Vagina (tissue), 2 donors: ENCODE data around the gene ATG5. TPM values are rescaled to one million over a fixed set of nuclear protein-coding genes. Genes with fewer than 3 reads are reported as not detected.
A peak's percentile ranks its signal among the peaks of the same experiment; 100 is the strongest.

Experiments used
- DNase-seq, 2 donors: peaks; one replicate each; pipeline ENCODE4 v3.0.0-alpha.2; 2017; ENCODE audit errors: extremely low spot score in 2 of 2
- H3K27ac ChIP-seq: fragments of 200-600 bp; sonication (generic); one replicate; pipeline ENCODE4 v1.5.1; 2019
- H3K27me3 ChIP-seq: fragments of 200-600 bp; sonication (generic); one replicate; pipeline ENCODE4 v1.5.1; 2019
- H3K36me3 ChIP-seq, 2 donors: fragments of 200-600 bp; sonication (generic); one replicate each; pipeline ENCODE4 v1.5.1; 2017 to 2019
- H3K4me1 ChIP-seq: fragments of 200-600 bp; sonication (generic); one replicate; pipeline ENCODE4 v1.5.1; 2019
- H3K4me3 ChIP-seq, 2 donors: fragments of 200-600 bp; sonication (generic); 1 replicate in 1 of 2; 2 replicates in 1 of 2; pipeline ENCODE4 v1.5.1; 2016 to 2019
- H3K9me3 ChIP-seq: fragments of 200-600 bp; sonication (generic); one replicate; pipeline ENCODE4 v1.5.1; 2019
- POLR2A ChIP-seq, 2 donors: fragments of 450-650 bp; IDR thresholded peaks; one replicate each; pipeline ENCODE4 v1.6.1; 2017; ENCODE audit warnings: antibody characterized with exemption in 2 of 2, mild to moderate bottlenecking in 2 of 2, moderate library complexity in 2 of 2
- POLR2AphosphoS5 ChIP-seq, 2 donors: sonication (generic); formaldehyde crosslinking; IDR thresholded peaks; one replicate each; pipeline ENCODE4 v1.9.0; 2017; ENCODE audit warnings: antibody characterized with exemption in 2 of 2, mild to moderate bottlenecking in 2 of 2, low read depth in 1 of 2; ENCODE audit not compliant: insufficient read depth in 1 of 2
- intact Hi-C: fragments of 100-400 bp; cut with DNase I; formaldehyde crosslinking; loops from one replicate; pipeline ENCODE4 v1.15.1; 2023
- total RNA-seq: library from RNA; depleted of rRNA; stranded (reverse); fragments of >200 nt; gene quantifications from one replicate; pipeline ENCODE4 v1.2.3, GENCODE V29; 2016
- TF ChIP-seq, protein P1 (sequence below), 3 experiments: fragments of 450-650 bp in 2 of 3; fragments of 200-600 bp in 1 of 3; sonication (generic) in 1 of 3; IDR thresholded peaks; one replicate each; pipeline ENCODE4 v1.5.1; 2017 to 2019; ENCODE audit warnings: antibody characterized with exemption in 3 of 3, mild to moderate bottlenecking in 2 of 3, moderate library complexity in 2 of 3

Gene ATG5
- total RNA-seq, 1 donor from 2014 or later: 37.1 TPM

DNA sequence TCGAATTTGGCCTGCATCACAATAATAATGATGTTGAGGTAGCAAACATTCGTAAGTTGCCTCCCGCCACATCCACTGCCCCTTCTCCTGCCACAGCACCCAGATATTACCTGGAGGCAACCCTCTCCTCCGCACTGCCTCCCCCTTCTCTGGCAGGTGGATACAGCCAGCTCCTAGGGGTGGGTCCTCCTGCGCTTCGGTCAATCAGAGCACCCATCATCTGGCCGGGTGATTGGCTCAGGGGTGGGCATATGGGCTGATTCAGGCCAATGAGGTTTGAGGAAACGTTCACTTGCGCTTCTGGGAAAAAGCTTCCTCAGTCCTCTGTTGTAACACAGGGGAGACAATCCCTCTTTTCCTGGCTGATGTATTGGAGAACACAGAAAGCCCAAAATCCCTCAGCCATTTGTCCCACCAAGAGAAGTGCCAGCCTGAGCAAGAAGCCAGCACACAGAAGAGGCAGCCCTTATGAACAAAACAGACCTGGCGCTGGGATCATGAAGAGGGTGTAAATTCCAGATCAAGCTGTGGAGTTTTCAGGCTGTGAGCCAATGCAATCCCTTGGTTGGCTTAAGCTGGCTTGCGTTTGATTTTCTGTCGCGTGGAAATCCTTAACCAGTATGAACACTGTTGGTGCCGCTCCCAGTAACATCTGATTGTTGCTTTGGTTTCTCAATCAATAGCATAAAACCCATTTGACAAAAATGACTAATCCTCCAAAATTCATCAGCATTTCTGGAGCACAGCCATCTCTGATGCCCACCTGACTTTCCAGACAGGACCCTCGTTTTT is 157.3 kb downstream of the ATG5 start:
- no peaks in the 10 kb centered on the region for H3K4me1 ChIP-seq
- no peak for DNase-seq
- TF ChIP-seq POLR2A (IDR thresholded peaks at IDR 0.05) (no peak), POLR2AphosphoS5 (IDR thresholded peaks at IDR 0.05; ENCODE audit: insufficient read depth in 1 of 2, low read depth in 1 of 2) (no peak)
- TF ChIP-seq, protein P1, sequence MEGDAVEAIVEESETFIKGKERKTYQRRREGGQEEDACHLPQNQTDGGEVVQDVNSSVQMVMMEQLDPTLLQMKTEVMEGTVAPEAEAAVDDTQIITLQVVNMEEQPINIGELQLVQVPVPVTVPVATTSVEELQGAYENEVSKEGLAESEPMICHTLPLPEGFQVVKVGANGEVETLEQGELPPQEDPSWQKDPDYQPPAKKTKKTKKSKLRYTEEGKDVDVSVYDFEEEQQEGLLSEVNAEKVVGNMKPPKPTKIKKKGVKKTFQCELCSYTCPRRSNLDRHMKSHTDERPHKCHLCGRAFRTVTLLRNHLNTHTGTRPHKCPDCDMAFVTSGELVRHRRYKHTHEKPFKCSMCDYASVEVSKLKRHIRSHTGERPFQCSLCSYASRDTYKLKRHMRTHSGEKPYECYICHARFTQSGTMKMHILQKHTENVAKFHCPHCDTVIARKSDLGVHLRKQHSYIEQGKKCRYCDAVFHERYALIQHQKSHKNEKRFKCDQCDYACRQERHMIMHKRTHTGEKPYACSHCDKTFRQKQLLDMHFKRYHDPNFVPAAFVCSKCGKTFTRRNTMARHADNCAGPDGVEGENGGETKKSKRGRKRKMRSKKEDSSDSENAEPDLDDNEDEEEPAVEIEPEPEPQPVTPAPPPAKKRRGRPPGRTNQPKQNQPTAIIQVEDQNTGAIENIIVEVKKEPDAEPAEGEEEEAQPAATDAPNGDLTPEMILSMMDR (IDR thresholded peaks at IDR 0.05): no peak
- intact Hi-C loops: no loop called here
- no peaks in the 10 kb centered on the region for H3K36me3 ChIP-seq
- no peak overlapping the region for H3K27ac ChIP-seq
- H3K27me3 ChIP-seq: no peaks in the 10 kb centered on the region
- no peaks in the 10 kb centered on the region for H3K9me3 ChIP-seq
- H3K4me3 ChIP-seq: no peak overlapping the region

DNA sequence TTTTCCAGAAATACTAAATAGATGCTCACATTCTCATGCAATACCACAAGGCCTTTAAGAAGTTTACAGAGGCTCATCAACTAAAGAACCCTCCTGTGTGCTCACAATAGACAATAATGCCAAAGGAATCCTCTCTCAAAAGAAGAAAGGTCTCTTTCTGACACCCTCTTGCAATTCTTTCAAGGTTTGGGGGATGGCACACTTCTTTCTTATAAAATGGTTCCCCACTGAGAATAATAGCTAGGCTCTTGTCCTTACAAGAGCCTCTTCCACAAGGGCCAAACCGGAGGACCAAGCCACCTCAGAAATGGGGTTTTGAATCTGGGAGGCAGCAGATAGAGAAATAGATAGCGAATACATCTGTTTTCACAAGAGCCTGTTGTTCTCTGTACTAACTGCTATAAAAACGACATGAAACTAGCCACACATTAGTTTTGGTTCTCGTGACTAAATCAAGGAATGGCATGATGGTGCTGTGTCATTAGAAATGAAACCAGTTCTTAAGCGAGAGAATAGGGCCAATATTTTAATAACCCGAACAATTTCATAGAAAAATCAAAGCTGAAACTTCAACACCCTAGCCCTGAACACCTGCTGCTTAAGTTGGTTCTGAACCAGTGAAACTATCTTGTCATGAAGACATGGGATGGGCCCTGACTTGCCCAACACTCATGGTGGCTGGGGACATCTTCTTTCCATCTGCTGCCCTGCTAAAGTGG is 158.3 kb downstream of the ATG5 start:
- H3K4me3 ChIP-seq: no peak overlapping the region
- no peak for DNase-seq
- no peak for TF ChIP-seq POLR2AphosphoS5 (IDR thresholded peaks at IDR 0.05; ENCODE audit: insufficient read depth in 1 of 2, low read depth in 1 of 2)
- TF ChIP-seq, protein P1 (IDR thresholded peaks at IDR 0.05): no peak
- intact Hi-C loops: no loop called here
- no peaks in the 10 kb centered on the region for H3K4me1 ChIP-seq
- no peaks in the 10 kb centered on the region for H3K36me3 ChIP-seq
- H3K9me3 ChIP-seq: no peaks in the 10 kb centered on the region
- H3K27me3 ChIP-seq: no peaks in the 10 kb centered on the region
- no peak overlapping the region for H3K27ac ChIP-seq

DNA sequence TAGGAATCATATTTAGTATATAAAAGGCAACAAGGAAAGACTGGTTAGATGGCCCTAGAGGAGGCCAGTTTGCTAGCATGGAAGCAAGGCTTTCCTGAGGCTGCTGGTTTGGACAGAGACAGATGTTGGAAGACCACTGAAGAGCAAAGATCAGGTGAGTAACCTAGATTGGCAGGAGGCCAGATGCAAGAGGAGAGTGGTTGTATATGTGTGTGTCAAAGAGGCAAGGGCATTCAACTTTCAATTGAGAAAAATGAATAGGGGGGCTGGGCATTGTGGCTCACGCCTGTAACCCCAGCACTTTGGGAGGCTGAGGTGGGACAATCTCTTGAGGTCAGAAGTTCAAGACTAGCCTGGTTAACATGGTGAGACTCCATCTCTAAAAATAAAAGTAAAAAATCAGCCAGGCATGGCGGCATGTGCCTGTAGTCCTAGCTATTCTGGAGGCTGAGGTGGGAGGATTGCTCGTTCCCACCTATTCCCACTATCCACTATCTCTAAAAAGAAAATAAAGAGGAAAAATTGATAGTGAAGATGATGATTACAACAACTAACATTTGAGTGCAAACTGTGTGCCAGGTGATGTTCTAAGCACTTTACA is 159.6 kb downstream of the ATG5 start:
- DNase-seq: no peak
- Histone ChIP-seq H3K4me1 (no peaks in the 10 kb centered on the region), H3K36me3 (no peaks in the 10 kb centered on the region), H3K4me3 (no peak overlapping the region), H3K9me3 (no peaks in the 10 kb centered on the region), H3K27ac (no peak overlapping the region), H3K27me3 (no peaks in the 10 kb centered on the region)
- TF ChIP-seq POLR2A (IDR thresholded peaks at IDR 0.05) (no peak), POLR2AphosphoS5 (IDR thresholded peaks at IDR 0.05; ENCODE audit: insufficient read depth in 1 of 2, low read depth in 1 of 2) (no peak)
- TF ChIP-seq, protein P1 (IDR thresholded peaks at IDR 0.05): no peak
- intact Hi-C loops: no loop called here

DNA sequence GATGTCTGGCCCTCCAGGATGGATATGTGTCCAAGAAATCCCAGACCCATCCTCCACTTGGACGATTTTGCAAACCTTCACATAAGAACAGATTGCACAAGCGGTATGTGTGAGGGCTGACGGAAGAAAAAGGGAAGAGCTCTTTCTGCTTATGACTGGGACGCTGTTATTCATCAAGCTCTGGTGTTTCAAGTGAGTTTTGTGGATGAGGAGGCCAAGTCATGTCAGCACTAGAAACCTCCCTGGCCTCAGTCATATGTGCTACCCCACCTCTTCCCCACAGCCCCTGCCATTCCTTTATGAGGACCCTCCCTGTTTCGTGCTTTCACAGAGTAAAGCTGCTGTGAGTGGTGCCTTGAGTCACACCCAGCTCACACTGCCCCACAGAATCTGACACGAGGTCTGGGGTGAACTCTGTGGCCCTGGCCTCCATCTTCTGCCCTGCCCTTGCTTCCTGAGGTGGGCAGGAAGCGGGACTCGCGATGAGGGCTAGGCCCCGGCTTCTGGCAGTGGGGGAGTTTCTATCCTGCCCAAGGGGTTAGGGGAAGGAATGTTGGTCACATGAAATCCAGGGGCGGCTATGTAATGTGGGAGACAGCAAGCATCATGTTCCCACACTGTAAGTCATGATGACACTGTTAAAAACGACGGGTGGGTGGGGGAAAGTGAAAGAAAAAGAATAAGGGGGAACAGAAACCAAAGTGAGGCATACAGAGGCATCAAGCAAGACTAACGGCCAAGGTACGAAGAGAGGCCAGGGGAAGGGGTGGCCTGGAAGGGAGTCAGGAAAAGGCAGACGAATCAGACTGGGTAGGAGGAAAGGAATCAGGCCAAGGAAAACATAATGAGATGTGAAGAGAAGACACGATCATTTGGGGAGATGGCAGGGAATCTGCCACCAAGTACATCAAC is 161.3 kb downstream of the ATG5 start:
- Histone ChIP-seq H3K36me3 (no peaks in the 10 kb centered on the region), H3K27ac (peak overlapping the region; percentile 74), H3K4me1 (no peaks in the 10 kb centered on the region), H3K27me3 (no peaks in the 10 kb centered on the region), H3K9me3 (no peaks in the 10 kb centered on the region), H3K4me3 (no peak overlapping the region)
- TF ChIP-seq POLR2A (IDR thresholded peaks at IDR 0.05) (no peak), POLR2AphosphoS5 (IDR thresholded peaks at IDR 0.05; ENCODE audit: insufficient read depth in 1 of 2, low read depth in 1 of 2) (peak in 1 of 2 donors; percentile 32)
- TF ChIP-seq, protein P1 (IDR thresholded peaks at IDR 0.05): no peak
- intact Hi-C loops: no loop called here
- DNase-seq: no peak
